Stomach (tissue), 9 donors: ENCODE data around the gene TENM4. TPM values are rescaled to one million over a fixed set of nuclear protein-coding genes. Genes with fewer than 3 reads are reported as not detected.

ENCODE experiments used
- DNase-seq, 2 donors: peaks; one replicate each; pipeline versions ENCODE4 v3.0.0 to v3.0.0-alpha.2; 2013 to 2019
- H3K27ac ChIP-seq, 5 donors: fragments of 200-600 bp in 4 of 5; sonication (generic) in 4 of 5; one replicate each; pipeline ENCODE4 v1.5.1; 2013 to 2019; ENCODE audit warnings: mild to moderate bottlenecking in 1 of 5, moderate library complexity in 1 of 5
- H3K27me3 ChIP-seq, 3 donors: fragments of 200-600 bp; sonication (generic); one replicate each; pipeline ENCODE4 v1.5.1; 2017 to 2019; ENCODE audit warnings: mixed run types in 1 of 3
- H3K36me3 ChIP-seq, 4 donors: fragments of 200-600 bp; sonication (generic); 1 replicate in 3 of 4; 2 replicates in 1 of 4; pipeline ENCODE4 v1.5.1; 2016 to 2019
- H3K4me1 ChIP-seq, 4 donors: fragments of 200-600 bp; sonication (generic); one replicate each; pipeline ENCODE4 v1.5.1; 2016 to 2019
- H3K4me3 ChIP-seq, 4 donors: fragments of 200-600 bp; sonication (generic) in 3 of 4; one replicate each; pipeline ENCODE4 v1.5.1; 2016 to 2019; ENCODE audit warnings: mild to moderate bottlenecking in 1 of 4
- H3K9me3 ChIP-seq, 4 donors: fragments of 200-600 bp; sonication (generic); one replicate each; pipeline ENCODE4 v1.5.1; 2016 to 2019
- EP300 ChIP-seq: sonication (generic); formaldehyde crosslinking; IDR thresholded peaks from one replicate; pipeline ENCODE4 v1.6.1; 2017; ENCODE audit warnings: antibody characterized with exemption
- POLR2A ChIP-seq, 4 donors: fragments of 450-650 bp; IDR thresholded peaks; one replicate each; pipeline ENCODE4 v1.6.1; 2016; ENCODE audit warnings: antibody characterized with exemption in 4 of 4, control low read depth in 2 of 4, mild to moderate bottlenecking in 1 of 4, moderate library complexity in 1 of 4
- POLR2AphosphoS5 ChIP-seq, 3 donors: sonication (generic); formaldehyde crosslinking; IDR thresholded peaks; one replicate each; pipeline ENCODE4 v1.6.1; 2016; ENCODE audit warnings: antibody characterized with exemption in 3 of 3
- WGBS, 5 donors: extraction: QIAGEN DNeasy Blood & Tissue Kit in 3 of 5; methylation state at CpG; one replicate each; pipeline versions ENCODE4 v1.1.5 to v1.1.7; 2013 to 2018; 5-methylcytosine and 5-hydroxymethylcytosine counted together
- intact Hi-C: fragments of 100-400 bp; cut with DNase I; formaldehyde crosslinking; loops from one replicate; pipeline ENCODE4 v1.15.1; 2023; ENCODE audit warnings: low total_unique reads
- polyA plus RNA-seq, 3 donors: library from polyadenylated mRNA; stranded (reverse); fragments of 200-250 nt; gene quantifications; one replicate each; pipeline ENCODE4 v1.2.3, GENCODE V29; 2013
- total RNA-seq, 5 donors: library from RNA; depleted of rRNA; stranded (reverse); fragments of >200 nt; gene quantifications; one replicate each; pipeline versions ENCODE4 v1.1.0 to v1.2.3, GENCODE V29; 2014 to 2016
- TF ChIP-seq, protein P1 (sequence below), 7 experiments: fragments of 450-650 bp in 4 of 7; fragments of 200-600 bp in 3 of 7; sonication (generic) in 3 of 7; IDR thresholded peaks; one replicate each; pipeline ENCODE4 v1.5.1; 2016 to 2019; ENCODE audit warnings: antibody characterized with exemption in 7 of 7, control low read depth in 2 of 7, mild to moderate bottlenecking in 1 of 7
- donor health status: healthy with polysubstance abuse.
- donor health status: Bipolar disorder and iron deficiency.
- donor health status: healthy.

The TENM4 gene
- total and polyA plus RNA-seq, 8 donors: 0.06 to 13.2 (median 0.87) TPM; not detected in 1

DNA sequence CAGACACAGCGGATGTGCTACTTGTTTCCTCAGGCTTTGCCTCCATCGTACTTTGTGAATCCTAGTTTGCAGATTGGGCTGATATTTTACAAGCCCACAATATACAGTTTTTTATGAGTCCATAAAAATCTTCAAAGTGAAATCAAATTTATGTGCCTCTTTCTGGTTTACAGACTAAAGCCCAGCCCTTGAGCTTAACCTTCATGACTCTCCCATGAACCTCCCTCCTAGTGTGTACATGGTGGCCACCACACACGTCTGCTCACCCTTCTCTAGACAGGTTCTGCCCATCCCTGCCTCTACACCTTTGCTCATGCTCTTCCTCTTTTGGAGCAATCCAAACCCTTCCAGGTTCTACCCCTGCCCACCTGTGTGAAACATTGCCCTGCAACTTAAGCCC lies 129.4 kb downstream of the TENM4 start:
- H3K36me3 ChIP-seq: no peaks in the 10 kb centered on the region
- H3K4me3 ChIP-seq: no peak overlapping the region
- no peak for DNase-seq
- H3K9me3 ChIP-seq: no peaks in the 10 kb centered on the region
- H3K27me3 ChIP-seq: no peaks in the 10 kb centered on the region
- no peaks in the 10 kb centered on the region for H3K4me1 ChIP-seq
- intact Hi-C loops: no loop called here
- 89 to 97% (median 95%) methylated on average over 3 of the region's 3 CpGs for WGBS, 5 donors
- TF ChIP-seq POLR2A (IDR thresholded peaks at IDR 0.05): no peak
- no peak for TF ChIP-seq POLR2AphosphoS5 (IDR thresholded peaks at IDR 0.05)
- TF ChIP-seq, protein P1, sequence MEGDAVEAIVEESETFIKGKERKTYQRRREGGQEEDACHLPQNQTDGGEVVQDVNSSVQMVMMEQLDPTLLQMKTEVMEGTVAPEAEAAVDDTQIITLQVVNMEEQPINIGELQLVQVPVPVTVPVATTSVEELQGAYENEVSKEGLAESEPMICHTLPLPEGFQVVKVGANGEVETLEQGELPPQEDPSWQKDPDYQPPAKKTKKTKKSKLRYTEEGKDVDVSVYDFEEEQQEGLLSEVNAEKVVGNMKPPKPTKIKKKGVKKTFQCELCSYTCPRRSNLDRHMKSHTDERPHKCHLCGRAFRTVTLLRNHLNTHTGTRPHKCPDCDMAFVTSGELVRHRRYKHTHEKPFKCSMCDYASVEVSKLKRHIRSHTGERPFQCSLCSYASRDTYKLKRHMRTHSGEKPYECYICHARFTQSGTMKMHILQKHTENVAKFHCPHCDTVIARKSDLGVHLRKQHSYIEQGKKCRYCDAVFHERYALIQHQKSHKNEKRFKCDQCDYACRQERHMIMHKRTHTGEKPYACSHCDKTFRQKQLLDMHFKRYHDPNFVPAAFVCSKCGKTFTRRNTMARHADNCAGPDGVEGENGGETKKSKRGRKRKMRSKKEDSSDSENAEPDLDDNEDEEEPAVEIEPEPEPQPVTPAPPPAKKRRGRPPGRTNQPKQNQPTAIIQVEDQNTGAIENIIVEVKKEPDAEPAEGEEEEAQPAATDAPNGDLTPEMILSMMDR (IDR thresholded peaks at IDR 0.05): no peak
- no peak for TF ChIP-seq EP300
- no peak overlapping the region for H3K27ac ChIP-seq

DNA sequence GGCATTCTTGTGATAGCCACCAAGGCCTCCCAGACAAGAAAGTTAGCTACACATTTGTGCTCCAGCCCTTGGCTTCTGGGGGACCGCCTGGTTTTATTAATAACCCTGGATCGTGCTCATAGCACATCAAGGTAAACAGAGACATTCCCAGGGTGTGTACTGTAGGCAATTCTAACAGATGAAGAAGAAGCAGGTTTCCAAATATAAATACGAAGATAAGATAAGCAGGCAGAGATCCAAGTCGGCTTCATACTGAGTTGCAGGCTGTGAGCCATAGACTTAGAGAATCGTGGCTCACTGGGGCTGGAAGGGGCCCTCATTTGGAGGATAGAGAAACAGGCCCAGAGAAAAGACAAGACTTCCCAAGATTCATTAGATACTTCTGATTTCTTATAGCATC lies 131.4 kb downstream of the TENM4 start:
- H3K9me3 ChIP-seq: no peaks in the 10 kb centered on the region
- H3K27ac ChIP-seq: no peak overlapping the region
- 22 to 45% (median 37%) methylated on average over 5 of the region's 5 CpGs for WGBS, 5 donors
- intact Hi-C loops: no loop called here
- H3K4me3 ChIP-seq: no peak overlapping the region
- TF ChIP-seq POLR2A (IDR thresholded peaks at IDR 0.05): no peak
- H3K4me1 ChIP-seq: no peaks in the 10 kb centered on the region
- no peaks in the 10 kb centered on the region for H3K27me3 ChIP-seq
- no peak for DNase-seq
- no peaks in the 10 kb centered on the region for H3K36me3 ChIP-seq

DNA sequence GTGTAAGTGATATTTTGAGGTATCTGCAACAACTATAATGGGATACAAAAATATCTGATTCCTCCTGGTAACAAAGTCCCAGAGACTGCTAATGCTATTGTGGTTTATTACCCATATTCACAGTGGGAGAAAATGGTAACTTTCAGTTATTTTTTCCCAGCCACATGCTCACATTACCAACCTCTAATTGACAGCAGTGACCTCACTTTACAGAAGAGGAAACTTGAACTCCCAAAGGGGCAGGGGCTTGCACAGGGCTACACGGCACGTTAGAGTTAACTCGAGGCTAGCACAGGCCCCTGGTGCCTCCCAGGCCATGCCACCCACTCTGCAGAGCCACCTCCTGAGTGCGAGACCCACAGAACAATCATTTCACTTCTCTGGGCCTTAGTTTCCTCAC lies 132.4 kb downstream of the TENM4 start:
- intact Hi-C loops: no loop called here
- no peaks in the 10 kb centered on the region for H3K4me1 ChIP-seq
- H3K9me3 ChIP-seq: no peaks in the 10 kb centered on the region
- H3K27me3 ChIP-seq: no peaks in the 10 kb centered on the region
- no peak overlapping the region for H3K27ac ChIP-seq
- TF ChIP-seq EP300 (no peak), POLR2A (IDR thresholded peaks at IDR 0.05) (no peak), POLR2AphosphoS5 (IDR thresholded peaks at IDR 0.05) (no peak)
- TF ChIP-seq, protein P1 (IDR thresholded peaks at IDR 0.05): no peak
- H3K36me3 ChIP-seq: no peaks in the 10 kb centered on the region
- DNase-seq: no peak
- 72 to 89% (median 87%) methylated on average over 4 of the region's 4 CpGs for WGBS, 5 donors
- no peak overlapping the region for H3K4me3 ChIP-seq

DNA sequence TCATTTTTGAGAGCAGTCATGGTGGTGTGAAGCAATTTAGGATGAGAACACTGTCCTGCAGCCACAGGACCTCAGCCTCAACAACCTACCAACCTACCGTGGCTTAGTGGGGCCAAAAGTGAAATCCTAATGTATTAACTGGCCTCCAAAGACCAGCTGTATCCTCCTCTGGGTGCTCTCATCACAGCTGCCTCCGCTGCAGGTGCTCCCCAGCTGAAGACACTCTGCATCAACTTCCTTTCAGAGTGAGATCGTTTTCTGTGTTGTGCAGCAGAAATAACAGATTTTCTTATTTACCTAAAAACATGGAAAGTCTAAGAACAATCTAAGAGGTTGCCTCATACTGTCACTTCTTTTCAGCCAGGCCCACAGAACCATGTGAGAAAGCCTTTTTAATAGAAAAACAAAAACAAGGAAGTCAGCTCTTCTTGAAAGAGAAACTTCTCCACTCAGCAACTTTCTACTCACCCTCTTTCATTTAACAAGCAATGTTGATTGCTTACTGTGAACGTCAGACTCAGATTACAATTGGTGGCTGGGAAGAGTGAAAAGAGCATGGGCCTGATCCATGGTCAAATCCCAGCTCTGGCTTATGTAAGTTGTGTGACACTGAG lies 136.1 kb downstream of the TENM4 start:
- WGBS, 5 donors: 55 to 78% (median 63%) methylated on average over 4 of the region's 4 CpGs
- H3K4me1 ChIP-seq: no peaks in the 10 kb centered on the region
- no peaks in the 10 kb centered on the region for H3K9me3 ChIP-seq
- no peak for TF ChIP-seq POLR2AphosphoS5 (IDR thresholded peaks at IDR 0.05)
- no peak for TF ChIP-seq EP300
- TF ChIP-seq, protein P1 (IDR thresholded peaks at IDR 0.05): no peak
- TF ChIP-seq POLR2A (IDR thresholded peaks at IDR 0.05): no peak
- H3K27ac ChIP-seq: no peak overlapping the region
- H3K4me3 ChIP-seq: no peak overlapping the region
- no peaks in the 10 kb centered on the region for H3K36me3 ChIP-seq
- DNase-seq: no peak
- H3K27me3 ChIP-seq: no peaks in the 10 kb centered on the region
- intact Hi-C loops: no loop called here

DNA sequence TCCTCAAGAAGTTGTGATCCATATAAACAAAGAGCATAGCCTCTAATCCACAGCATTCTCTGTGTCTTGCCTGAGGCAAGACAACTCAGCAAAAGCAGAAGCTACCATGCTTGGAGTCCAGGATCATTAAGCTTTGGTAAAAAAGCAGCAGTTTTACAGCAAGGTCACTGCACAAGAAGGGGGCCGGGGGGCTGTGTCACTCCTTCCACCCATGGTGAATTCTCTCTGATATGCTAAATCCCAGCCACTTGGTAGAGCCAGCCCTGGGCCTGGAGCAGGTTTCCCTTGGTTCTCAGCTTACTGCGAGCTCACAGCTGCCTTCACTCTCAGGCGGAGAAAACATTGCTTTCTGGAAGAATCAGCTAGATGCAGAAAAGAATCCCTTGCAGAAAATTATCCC lies 144.7 kb downstream of the TENM4 start:
- no peak for DNase-seq
- intact Hi-C loops: no loop called here
- Histone ChIP-seq H3K27ac (no peak overlapping the region), H3K4me1 (no peaks in the 10 kb centered on the region), H3K36me3 (no peaks in the 10 kb centered on the region), H3K9me3 (no peaks in the 10 kb centered on the region), H3K4me3 (no peak overlapping the region), H3K27me3 (no peaks in the 10 kb centered on the region)
- TF ChIP-seq POLR2AphosphoS5 (IDR thresholded peaks at IDR 0.05) (no peak), EP300 (no peak), POLR2A (IDR thresholded peaks at IDR 0.05) (no peak)
- TF ChIP-seq, protein P1 (IDR thresholded peaks at IDR 0.05): no peak
- 49 to 75% (median 60%) methylated on average over 3 of the region's 3 CpGs for WGBS, 5 donors
